ENCODE data around the gene ABLIM2.

Gene ABLIM2

GRCh38 chr4:8174970-8175369, 16.4 kb upstream of the ABLIM2 start:
- no peak for DNase-seq

DNA sequence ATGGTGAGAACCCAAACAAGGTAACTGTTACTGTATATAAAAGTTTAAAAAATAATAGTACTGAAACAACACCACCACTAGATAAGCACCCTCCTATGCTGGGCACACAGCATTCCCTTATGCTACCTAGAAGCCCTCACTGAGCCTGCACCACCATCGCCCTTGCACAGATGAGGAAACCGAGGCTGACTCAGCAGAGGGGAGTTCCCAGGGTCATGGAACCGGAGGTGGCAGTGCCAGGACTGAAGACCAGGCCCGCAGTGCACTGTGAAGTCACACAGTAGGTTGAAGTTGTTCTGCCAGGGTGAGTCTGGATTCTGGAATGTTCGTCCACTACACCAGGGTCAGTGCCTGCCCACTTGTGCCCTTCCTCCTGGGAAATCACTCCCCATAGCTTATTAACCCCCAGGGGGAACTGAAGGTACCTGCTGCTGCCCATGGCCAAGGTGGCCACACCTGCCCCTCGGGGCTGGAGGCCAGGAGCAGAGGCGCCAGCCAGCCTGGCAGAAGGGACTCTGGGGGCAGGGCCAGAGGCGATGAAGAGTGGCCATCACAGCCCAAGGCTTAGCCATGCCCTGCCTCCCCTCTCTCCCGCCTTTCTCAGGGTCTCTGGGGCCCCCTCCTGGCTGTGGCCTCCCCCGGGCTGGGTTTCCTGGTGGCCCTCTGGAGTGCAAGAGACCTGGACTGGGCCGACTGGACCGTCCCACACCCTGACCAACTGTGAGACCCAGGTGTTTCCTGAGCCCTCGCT, 15.1 kb upstream of the ABLIM2 start:
- DNase-seq: no peak

DNA sequence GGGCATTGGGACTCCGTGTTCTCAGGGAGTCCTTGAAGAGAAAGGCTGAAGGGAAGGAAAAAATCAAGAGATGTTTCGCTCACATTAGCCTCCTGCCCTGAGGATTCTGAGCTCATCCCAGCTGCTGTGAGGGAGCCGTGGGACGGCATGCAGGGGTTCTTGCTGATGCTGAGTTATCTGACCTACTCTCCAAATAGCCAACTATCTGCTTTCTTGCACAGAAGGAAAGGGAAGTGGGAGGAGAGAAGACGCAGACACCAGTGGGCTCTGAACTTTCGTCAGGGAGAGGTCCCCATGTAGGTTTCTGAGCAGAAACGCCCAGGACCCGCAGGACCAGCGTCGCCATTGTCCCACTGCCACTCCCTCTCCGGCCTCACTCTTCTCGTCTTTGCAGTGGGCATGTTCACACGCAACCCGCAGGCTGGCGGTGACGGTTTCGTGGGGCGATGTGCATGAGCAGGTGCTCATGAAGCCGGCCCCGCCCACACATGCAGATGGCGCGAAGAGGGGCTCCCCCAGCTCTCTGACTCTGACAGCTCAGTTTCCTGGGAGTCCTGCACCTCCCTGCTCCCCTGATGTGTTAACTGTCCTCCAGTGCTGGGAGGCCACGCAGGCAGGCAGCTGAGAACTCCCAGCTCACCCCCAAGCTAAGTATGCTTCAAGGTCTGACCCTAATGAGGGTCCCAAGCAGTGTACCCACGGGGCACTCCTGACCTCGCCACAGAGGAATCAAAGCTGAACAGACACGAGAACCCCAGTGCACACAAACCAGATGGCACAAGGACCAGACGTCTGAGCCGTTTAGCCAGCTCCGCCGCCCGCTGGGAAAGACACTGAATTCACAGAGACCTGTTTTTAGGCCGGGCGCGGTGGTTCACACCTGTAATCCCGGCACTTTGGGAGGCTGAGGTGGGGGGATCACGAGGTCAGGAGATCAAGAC, 13.6 kb upstream of the ABLIM2 start:
- no peak for DNase-seq

- DNase-seq: no peak
Measured at GRCh38 chr4:8171266-8171665, 12.7 kb upstream of the ABLIM2 start.

GRCh38 chr4:8170341-8170740, 11.7 kb upstream of the ABLIM2 start:
- no peak for DNase-seq

DNA sequence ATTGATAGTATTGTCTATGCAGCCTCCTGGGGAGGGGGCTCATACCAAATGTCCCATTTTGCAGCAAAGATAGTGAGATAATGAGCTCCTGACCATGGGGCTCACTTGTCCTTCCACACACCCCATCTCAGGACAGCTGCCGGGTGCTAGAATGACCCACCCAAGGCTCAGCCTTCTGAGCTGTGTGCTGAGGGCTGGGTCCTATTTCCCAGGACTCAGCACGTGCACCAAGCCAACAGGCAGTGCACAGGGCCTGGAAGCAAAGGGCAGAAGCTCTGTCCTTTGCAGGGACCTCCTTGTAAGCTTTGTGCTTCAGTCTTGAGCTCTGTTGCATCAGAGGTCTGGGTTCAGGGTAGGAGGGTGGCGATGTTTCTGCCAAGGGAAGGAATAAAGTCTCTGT, 11.2 kb upstream of the ABLIM2 start:
- DNase-seq: no peak

GRCh38 chr4:8168832-8169598, 10.4 kb upstream of the ABLIM2 start:
- DNase-seq: no peak

- no peak for DNase-seq
Measured at GRCh38 chr4:8168232-8168631, 9.6 kb upstream of the ABLIM2 start.

DNA sequence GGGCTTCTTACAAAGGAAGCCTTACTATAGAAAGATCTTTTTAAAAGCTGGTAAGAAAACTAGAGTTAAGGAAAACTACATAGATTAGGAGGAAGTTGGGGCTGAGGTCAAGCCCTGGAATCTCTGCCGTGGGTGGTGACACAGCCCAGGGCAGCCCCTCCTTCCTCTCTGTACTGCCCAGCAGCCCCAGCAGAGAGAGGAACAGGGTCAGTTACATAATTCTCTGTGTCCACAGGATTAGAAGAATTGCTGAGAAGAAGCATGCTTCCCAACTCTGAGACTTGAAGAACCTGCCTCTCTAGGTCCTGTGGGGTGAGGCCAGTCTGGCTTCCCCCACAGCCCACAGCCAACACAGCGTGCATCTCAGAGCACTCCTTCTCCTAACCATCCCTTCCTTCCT, 9.2 kb upstream of the ABLIM2 start:
- no peak for DNase-seq

DNA sequence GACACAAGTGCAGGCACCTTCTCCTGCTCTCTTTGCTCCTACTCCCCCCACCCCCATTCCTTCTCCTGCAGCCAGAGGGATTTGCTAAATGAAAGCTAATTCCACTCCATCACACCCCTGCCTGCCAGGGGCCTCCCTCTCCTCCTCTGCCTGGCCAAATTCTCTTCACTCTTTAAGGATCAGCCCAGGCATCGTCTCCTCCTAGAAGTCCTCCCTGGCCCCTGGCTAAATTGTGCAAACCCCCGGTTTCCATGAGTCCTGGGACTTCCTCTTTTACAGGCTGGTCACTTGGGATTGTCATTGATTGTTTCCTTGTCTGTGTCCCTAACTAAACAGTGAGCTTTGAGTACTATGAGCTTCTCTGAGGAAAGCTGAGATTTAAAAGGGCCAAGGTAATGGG, 8.7 kb upstream of the ABLIM2 start:
- no peak for DNase-seq

DNA sequence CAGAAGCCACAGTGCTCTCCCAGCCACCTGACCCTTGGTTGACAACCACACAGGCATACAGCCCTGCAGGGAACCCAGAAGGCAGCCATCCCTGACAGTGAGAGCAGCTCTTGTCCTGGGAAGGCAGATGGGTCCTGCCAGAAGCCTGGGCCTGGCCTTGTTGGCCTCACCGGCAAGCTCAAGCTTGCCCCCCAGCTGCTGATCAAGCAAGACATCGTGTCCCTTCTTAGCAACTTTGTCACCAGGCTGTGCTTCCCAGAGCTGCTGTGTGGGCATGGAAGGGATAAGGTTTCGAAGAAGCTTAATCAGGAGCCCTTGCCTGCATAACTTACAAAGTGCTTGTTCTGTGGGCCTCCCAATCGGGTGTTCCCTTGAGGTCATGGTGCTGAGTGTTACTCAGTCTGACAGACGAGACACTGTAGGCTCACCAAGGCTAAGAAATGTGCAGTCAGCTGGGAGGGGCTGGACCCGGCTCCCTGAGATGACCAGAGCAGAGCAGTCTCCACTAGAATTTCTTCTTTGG, 6.8 kb upstream of the ABLIM2 start:
- DNase-seq: no peak

DNA sequence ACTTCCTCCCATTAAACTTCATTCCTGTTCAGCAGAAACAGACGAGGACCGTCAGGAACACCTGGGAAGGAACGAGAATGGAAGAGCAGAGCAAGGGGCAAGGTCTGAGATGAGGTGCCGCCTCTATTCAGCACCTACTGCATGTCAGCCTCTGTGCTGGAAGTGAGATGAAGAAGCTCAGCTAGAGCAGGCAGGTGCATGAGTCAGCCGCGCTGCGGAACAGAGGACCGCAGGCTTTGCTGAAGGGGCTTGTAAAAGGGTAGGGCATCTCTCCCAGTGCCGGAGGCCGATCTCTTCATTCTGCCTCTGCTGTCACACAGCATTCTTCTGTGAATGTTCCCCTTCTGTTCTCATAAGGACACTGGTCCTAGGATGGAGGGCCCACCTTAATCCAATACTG, 6.1 kb upstream of the ABLIM2 start:
- DNase-seq: no peak

DNA sequence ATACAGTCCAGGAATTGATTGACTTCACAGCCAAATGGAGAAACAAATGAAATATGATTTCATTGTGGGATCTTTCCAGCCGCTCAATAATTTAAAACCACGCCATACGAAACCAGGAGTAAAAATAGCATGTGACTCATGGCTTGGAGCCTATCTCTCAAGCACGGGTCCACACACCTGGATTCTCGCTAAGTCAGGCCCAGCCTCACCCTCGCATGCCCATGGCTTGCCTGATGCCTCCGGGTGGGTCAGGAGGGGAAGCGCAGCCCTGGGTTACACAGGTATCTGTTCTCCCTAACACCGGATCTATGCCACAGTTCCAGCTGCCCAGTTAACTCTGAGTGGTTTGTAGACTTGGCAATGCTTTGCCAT, 5.6 kb upstream of the ABLIM2 start:
- no peak for DNase-seq

DNA sequence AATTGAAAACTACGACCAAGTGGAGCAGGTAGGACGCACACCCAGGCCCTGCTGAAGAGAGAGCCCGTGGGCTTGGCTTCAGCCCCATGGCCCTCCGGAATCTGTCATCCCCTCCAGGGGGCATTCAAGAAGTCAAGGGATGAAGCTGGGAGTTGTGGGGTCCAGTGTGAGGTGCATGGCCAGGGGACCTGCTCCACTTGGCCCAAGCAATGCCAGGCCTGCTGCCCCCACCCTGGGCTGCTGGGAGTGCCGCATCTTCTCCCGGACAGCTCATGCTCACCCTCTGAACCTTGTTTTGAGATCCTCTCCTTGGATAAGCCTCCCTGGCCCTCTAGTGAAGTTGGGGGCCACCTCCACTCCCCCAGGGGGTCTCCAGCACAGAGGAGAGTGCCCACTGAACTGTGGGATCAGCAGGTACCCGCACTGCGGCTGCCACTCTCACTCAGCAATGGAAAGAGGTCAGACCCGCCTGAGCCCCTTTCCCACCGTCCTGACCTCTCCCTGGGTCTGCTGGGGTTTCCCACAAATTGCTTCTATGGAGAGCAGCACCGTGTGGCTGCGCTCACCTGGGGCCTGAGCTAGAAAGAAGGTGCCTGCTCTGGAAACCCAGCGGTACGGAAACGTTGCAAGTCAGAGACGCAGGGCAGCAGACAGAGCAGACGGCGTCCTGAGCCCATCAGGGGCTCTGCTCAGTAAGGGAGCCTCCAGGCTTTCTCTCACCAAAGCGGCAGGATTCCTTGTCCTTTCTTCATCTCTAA, 5.0 kb upstream of the ABLIM2 start:
- no peak for DNase-seq

- no peak for DNase-seq
Measured at GRCh38 chr4:8163026-8163425, 4.4 kb upstream of the ABLIM2 start.

DNA sequence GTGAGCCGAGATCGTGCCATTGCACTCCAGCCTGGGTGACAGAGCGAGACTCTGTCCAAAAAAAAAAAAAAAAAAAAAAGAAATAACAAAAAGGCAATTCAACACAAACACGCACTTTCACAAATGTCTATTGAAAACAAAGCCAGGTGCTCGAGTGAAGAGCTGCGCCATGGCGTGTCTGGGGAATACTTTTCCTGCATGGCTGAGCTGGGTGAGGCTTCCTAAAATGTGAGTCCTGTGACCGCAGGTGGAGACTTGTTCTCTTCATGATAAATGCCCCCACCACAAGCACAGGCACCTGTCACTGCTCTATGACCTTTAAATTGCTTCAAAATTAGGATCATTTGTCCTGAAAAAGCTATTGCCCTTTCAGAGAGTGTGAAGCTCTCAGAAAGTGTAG, 4.0 kb upstream of the ABLIM2 start:
- no peak for DNase-seq

DNA sequence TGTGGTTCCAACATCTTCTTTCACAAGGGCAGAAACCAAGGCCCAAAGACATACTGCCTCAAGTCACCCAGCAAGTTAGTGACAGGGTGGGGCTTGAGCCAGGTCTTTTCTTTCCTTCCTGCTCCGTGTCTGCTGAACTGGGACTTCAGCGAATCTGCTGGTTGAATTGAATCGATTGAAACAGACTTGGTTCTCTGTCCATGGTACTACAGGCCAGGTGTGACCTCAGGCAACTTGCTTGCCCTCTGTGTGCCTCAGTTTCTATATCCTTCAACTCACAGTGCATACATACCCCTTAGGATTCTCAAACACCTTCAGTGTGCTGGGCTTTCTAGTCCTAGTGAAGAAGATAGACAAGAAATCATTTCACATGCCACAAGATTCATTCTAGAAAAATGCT, 2.0 kb upstream of the ABLIM2 start:
- DNase-seq: no peak

DNA sequence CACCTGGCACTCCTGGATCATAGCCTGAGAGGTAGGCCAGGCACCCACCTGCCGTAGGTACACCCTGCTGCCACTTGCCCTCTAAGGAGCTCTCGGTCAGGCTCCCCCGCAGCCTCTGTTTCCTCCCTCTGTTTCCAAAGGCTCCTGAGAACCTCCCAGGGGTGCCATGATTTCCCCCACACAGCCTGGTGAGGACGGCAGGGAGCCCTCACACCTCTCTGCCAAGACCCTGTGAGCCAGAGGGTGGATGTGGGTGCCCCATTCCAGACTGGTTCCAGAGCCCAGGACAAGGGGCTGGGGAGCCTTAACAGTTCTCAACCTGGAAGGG, 1.6 kb upstream of the ABLIM2 start:
- no peak for DNase-seq

- DNase-seq: no peak
Measured at GRCh38 chr4:8159537-8160232, 1.1 kb upstream of the ABLIM2 start.

GRCh38 chr4:8157944-8158709, 486 bp downstream of the ABLIM2 start:
- no peak for DNase-seq

GRCh38 chr4:8157496-8157895, 1.1 kb downstream of the ABLIM2 start:
- DNase-seq: no peak
